HL-60 (cell line): Measurements from ENCODE around the gene TRAPPC3L.

Experiments
- DNase-seq, 2 experiments: peaks; one replicate each; pipeline ENCODE4 v3.0.0-alpha.2; 2010 to 2020; ENCODE audit warnings: low read depth in 1 of 2, low spot score in 1 of 2
- H3K27ac ChIP-seq: fragments of 250-450 bp; sonication (Bioruptor Pico); replicated peaks from 2 replicates; pipeline ENCODE4 v1.5.1; 2020; ENCODE audit warnings: mild to moderate bottlenecking, moderate library complexity
- H3K27me3 ChIP-seq: fragments of 250-450 bp; sonication (Bioruptor Pico); 2 replicates; pipeline ENCODE4 v1.5.1; 2021; ENCODE audit warnings: mild to moderate bottlenecking, moderate library complexity; ENCODE audit not compliant: insufficient read depth, poor library complexity, severe bottlenecking
- H3K4me3 ChIP-seq: replicated peaks from 2 replicates; pipeline ENCODE4 v1.5.1; 2011; ENCODE audit warnings: mild to moderate bottlenecking, control low read depth, low read length; ENCODE audit not compliant: insufficient read depth
- GABPA ChIP-seq: IDR thresholded peaks from 2 replicates; pipeline ENCODE4 v1.6.1; 2012; ENCODE audit warnings: low read depth
- POLR2AphosphoS5 ChIP-seq: IDR thresholded peaks from 2 replicates; pipeline ENCODE4 v1.6.1; 2012; ENCODE audit warnings: low read depth
- SPI1 ChIP-seq: IDR thresholded peaks from 2 replicates; pipeline ENCODE4 v1.6.1; 2012; ENCODE audit warnings: low read depth, mild to moderate bottlenecking, borderline replicate concordance
- TF ChIP-seq, protein P1 (sequence below): IDR thresholded peaks from 2 replicates; pipeline ENCODE4 v1.6.1; 2012; ENCODE audit warnings: low read depth; ENCODE audit not compliant: insufficient replicate concordance
- TF ChIP-seq, protein P2 (sequence below): IDR thresholded peaks from one replicate; pipeline ENCODE4 v1.5.1; 2011; ENCODE audit warnings: low read length, control low read depth, inconsistent platforms; ENCODE audit not compliant: insufficient read depth

Gene TRAPPC3L

DNA sequence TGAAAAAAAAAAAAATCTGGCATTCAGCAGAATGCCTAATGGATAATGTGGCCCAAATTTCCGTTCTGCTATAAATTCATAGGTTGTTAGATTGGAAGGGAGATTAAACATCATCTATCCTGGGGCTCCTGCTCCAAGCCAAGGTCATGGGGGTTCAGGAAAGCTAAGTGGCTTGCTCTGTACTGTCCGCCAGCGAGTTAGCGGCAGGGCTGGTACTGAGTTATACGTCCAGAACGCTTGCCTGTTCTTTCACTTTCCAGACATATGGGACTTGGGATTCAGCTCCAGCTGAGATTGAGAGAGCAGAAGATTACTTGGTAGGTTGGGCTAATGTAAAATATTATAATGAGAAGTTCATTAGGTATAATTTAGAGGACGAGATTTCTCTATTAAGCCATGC, 26.7 kb upstream of the TRAPPC3L start:
- DNase-seq: no peak

DNA sequence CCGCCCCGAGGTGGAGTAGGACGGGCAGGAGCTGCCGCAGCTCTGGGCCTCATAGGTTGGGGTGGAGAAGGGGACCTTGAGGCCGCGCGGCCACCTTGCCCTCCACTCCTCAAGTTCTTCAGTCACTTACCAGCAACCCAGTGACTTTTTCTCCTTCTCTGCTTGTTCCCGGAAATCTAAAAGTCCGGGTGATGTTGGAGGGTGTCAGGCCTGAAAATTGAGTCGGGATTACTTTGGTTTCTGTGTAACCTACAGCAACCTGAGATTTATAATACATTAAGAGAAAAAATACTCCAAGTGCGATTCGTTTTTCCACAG, 26.2 kb upstream of the TRAPPC3L start:
- no peak for TF ChIP-seq GABPA
- TF ChIP-seq, protein P1, sequence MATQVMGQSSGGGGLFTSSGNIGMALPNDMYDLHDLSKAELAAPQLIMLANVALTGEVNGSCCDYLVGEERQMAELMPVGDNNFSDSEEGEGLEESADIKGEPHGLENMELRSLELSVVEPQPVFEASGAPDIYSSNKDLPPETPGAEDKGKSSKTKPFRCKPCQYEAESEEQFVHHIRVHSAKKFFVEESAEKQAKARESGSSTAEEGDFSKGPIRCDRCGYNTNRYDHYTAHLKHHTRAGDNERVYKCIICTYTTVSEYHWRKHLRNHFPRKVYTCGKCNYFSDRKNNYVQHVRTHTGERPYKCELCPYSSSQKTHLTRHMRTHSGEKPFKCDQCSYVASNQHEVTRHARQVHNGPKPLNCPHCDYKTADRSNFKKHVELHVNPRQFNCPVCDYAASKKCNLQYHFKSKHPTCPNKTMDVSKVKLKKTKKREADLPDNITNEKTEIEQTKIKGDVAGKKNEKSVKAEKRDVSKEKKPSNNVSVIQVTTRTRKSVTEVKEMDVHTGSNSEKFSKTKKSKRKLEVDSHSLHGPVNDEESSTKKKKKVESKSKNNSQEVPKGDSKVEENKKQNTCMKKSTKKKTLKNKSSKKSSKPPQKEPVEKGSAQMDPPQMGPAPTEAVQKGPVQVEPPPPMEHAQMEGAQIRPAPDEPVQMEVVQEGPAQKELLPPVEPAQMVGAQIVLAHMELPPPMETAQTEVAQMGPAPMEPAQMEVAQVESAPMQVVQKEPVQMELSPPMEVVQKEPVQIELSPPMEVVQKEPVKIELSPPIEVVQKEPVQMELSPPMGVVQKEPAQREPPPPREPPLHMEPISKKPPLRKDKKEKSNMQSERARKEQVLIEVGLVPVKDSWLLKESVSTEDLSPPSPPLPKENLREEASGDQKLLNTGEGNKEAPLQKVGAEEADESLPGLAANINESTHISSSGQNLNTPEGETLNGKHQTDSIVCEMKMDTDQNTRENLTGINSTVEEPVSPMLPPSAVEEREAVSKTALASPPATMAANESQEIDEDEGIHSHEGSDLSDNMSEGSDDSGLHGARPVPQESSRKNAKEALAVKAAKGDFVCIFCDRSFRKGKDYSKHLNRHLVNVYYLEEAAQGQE: no peak
- TF ChIP-seq, protein P2, sequence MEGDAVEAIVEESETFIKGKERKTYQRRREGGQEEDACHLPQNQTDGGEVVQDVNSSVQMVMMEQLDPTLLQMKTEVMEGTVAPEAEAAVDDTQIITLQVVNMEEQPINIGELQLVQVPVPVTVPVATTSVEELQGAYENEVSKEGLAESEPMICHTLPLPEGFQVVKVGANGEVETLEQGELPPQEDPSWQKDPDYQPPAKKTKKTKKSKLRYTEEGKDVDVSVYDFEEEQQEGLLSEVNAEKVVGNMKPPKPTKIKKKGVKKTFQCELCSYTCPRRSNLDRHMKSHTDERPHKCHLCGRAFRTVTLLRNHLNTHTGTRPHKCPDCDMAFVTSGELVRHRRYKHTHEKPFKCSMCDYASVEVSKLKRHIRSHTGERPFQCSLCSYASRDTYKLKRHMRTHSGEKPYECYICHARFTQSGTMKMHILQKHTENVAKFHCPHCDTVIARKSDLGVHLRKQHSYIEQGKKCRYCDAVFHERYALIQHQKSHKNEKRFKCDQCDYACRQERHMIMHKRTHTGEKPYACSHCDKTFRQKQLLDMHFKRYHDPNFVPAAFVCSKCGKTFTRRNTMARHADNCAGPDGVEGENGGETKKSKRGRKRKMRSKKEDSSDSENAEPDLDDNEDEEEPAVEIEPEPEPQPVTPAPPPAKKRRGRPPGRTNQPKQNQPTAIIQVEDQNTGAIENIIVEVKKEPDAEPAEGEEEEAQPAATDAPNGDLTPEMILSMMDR: no peak
- TF ChIP-seq SPI1: no peak
- TF ChIP-seq POLR2AphosphoS5: no peak
- H3K27me3 ChIP-seq: no peaks in the 10 kb centered on the region

More for the DNA sequence above, 26.7 kb upstream of the TRAPPC3L start:
- no peak for TF ChIP-seq POLR2AphosphoS5
- TF ChIP-seq, protein P2: no peak
- TF ChIP-seq GABPA: no peak
- no peak for TF ChIP-seq SPI1
- TF ChIP-seq, protein P1: no peak
- peak overlapping the region; percentile 69 for H3K4me3 ChIP-seq
- no peaks in the 10 kb centered on the region for H3K27me3 ChIP-seq
- H3K27ac ChIP-seq: peak overlapping the region; percentile 89

DNA sequence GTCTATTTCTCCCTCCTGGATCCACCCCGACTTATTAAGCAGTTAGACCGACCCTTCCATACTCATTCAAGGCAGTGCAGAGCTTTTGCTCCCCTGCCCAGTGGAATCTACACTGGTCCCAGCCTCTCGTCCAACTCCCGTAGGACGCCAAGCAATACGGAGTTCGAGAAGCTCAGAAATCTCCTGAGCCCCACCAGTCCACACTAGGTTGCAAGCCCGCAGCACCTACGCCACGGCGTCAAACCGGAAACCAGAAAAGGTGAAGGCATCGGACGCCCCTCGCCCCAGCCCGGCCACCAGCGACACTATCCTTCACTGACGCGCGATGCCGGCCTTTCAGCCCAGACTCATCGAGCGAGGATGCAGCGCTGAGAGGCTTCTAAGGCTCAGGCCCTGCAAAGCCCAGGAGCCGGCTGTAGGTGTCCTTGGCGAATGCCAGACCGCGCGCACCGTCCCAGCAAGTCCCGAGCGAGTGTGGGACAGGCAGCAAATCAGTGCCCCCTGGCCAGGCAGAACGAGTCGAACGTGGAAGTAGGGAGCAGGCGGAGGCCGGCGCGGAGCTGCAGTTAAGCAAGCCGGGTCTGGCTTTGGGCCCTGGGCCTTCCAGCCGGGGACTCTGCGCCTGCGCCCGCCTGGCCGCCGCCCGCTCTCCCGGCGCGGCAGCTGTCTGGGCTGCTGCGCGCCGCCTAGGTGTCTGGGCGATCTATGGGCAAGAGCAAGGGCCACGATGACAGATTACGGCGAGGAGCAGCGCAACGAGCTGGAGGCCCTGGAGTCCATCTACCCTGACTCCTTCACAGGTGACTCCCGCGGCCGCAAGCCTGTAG, 25.6 kb upstream of the TRAPPC3L start, which contains the start of gene RWDD1:
RWDD1 (plus strand) TSS at position 649 of the 827 bp plus-strand sequence; CDS start at position 728, 79 bp downstream.
- Histone ChIP-seq H3K4me3 (peak within 1 kb of the TSS; percentile 69), H3K27me3 (no peaks in the 10 kb centered on the region), H3K27ac (peak within 1 kb of the TSS; percentile 89)
- TF ChIP-seq POLR2AphosphoS5: peak; percentile 96
- TF ChIP-seq, protein P2: no peak
- DNase-seq: peak; percentile 93 to 100

More for the DNA sequence above, 26.2 kb upstream of the TRAPPC3L start:
- H3K27ac ChIP-seq: peak overlapping the region; percentile 89
- peak overlapping the region; percentile 69 for H3K4me3 ChIP-seq
- DNase-seq: no peak
